A549 (cell line): ENCODE measurements around the gene MANEAL.

Experiments used
- EP300 ChIP-seq, 2 experiments: fragments of >200 bp; sonication (Bioruptor Twin); formaldehyde crosslinking; IDR thresholded peaks; 2 replicates in 1 of 2; 3 replicates in 1 of 2; pipeline ENCODE4 v1.6.1; 2016 to 2017
- ESRRA ChIP-seq: fragments of 150-350 bp; IDR thresholded peaks from 2 replicates; pipeline ENCODE4 v1.6.1; 2014; ENCODE audit warnings: mild to moderate bottlenecking, low read length, borderline replicate concordance
- FOSL2 ChIP-seq, 2 experiments: fragments of 450-650 bp in 1 of 2; fragments of >200 bp in 1 of 2; sonication (Bioruptor Twin) in 1 of 2; formaldehyde crosslinking; IDR thresholded peaks; 2 replicates each; pipeline versions ENCODE4 v1.5.0 to v1.6.1; 2016 to 2020; ENCODE audit warnings: mild to moderate bottlenecking in 1 of 2, moderate library complexity in 1 of 2
- HMGXB4 ChIP-seq: fragments of 250-450 bp; sonication (Bioruptor Pico); IDR thresholded peaks from 2 replicates; pipeline ENCODE4 v1.5.0; 2021; ENCODE audit warnings: mild to moderate bottlenecking, moderate library complexity, borderline replicate concordance
- JUNB ChIP-seq: fragments of >200 bp; sonication (Bioruptor Twin); formaldehyde crosslinking; IDR thresholded peaks from 2 replicates; pipeline ENCODE4 v1.6.1; 2016
- KDM1A ChIP-seq: fragments of 200-600 bp; sonication (generic); IDR thresholded peaks from 2 replicates; pipeline ENCODE4 v1.6.1; 2016; ENCODE audit warnings: low read depth, mild to moderate bottlenecking
- MAX ChIP-seq: IDR thresholded peaks from 2 replicates; pipeline ENCODE4 v1.6.1; 2012
- PBX3 ChIP-seq: IDR thresholded peaks from 2 replicates; pipeline ENCODE4 v1.6.1; 2012
- POLR2A ChIP-seq: IDR thresholded peaks from 2 replicates; pipeline ENCODE4 v1.6.1; 2012; ENCODE audit warnings: mild to moderate bottlenecking, low read length
- REST ChIP-seq: fragments of 200-600 bp; sonication (generic); IDR thresholded peaks from 2 replicates; pipeline ENCODE4 v1.6.1; 2016; ENCODE audit warnings: antibody characterized with exemption, mild to moderate bottlenecking, moderate library complexity
- RFX5 ChIP-seq: fragments of 450-650 bp; IDR thresholded peaks from 2 replicates; pipeline ENCODE4 v1.7.1; 2014; ENCODE audit warnings: antibody characterized with exemption, mild to moderate bottlenecking, moderate library complexity
- SMC3 ChIP-seq: fragments of >200 bp; sonication (Bioruptor Twin); formaldehyde crosslinking; IDR thresholded peaks from 3 replicates; pipeline ENCODE4 v1.6.1; 2018; ENCODE audit warnings: inconsistent platforms
- TF ChIP-seq, protein P1 (sequence below): fragments of >200 bp; sonication (Bioruptor Twin); formaldehyde crosslinking; IDR thresholded peaks from 3 replicates; pipeline ENCODE4 v1.5.1; 2016
- TF ChIP-seq, protein P2 (sequence below): fragments of 250-450 bp; sonication (Bioruptor Pico); IDR thresholded peaks from 2 replicates; pipeline ENCODE4 v1.5.0; 2020; ENCODE audit warnings: low read depth, mild to moderate bottlenecking, moderate library complexity

GRCh38 chr1:37746806-37747205 lies 46.8 kb upstream of the MANEAL start:
- TF ChIP-seq EP300 (IDR thresholded peaks at IDR 0.05) = no peak
- no peak for TF ChIP-seq PBX3
- no peak for TF ChIP-seq KDM1A
- TF ChIP-seq SMC3 = no peak
- TF ChIP-seq, protein P1, sequence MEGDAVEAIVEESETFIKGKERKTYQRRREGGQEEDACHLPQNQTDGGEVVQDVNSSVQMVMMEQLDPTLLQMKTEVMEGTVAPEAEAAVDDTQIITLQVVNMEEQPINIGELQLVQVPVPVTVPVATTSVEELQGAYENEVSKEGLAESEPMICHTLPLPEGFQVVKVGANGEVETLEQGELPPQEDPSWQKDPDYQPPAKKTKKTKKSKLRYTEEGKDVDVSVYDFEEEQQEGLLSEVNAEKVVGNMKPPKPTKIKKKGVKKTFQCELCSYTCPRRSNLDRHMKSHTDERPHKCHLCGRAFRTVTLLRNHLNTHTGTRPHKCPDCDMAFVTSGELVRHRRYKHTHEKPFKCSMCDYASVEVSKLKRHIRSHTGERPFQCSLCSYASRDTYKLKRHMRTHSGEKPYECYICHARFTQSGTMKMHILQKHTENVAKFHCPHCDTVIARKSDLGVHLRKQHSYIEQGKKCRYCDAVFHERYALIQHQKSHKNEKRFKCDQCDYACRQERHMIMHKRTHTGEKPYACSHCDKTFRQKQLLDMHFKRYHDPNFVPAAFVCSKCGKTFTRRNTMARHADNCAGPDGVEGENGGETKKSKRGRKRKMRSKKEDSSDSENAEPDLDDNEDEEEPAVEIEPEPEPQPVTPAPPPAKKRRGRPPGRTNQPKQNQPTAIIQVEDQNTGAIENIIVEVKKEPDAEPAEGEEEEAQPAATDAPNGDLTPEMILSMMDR = no peak
- TF ChIP-seq POLR2A = no peak
- TF ChIP-seq HMGXB4 = no peak
- no peak for TF ChIP-seq JUNB
- TF ChIP-seq REST = no peak
- TF ChIP-seq ESRRA = no peak
- no peak for TF ChIP-seq FOSL2 (IDR thresholded peaks at IDR 0.05)
- no peak for TF ChIP-seq FOSL2 (CRISPR knock-in tag; IDR thresholded peaks at IDR 0.05)
- no peak for TF ChIP-seq RFX5
- TF ChIP-seq MAX = no peak
- TF ChIP-seq, protein P2, sequence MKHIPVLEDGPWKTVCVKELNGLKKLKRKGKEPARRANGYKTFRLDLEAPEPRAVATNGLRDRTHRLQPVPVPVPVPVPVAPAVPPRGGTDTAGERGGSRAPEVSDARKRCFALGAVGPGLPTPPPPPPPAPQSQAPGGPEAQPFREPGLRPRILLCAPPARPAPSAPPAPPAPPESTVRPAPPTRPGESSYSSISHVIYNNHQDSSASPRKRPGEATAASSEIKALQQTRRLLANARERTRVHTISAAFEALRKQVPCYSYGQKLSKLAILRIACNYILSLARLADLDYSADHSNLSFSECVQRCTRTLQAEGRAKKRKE (CRISPR knock-in tag) = no peak
